HepG2 (cell line): ENCODE data around the gene STAMBPL1.

Experiments
- HDAC6 ChIP-seq: fragments of 200-600 bp; sonication (generic); IDR thresholded peaks from 2 replicates; pipeline ENCODE4 v1.7.0; 2017; ENCODE audit warnings: mild to moderate bottlenecking, antibody characterized with exemption, low read length, low read depth
- HHEX ChIP-seq: IDR thresholded peaks from 2 replicates; pipeline ENCODE4 v1.6.1; 2016; ENCODE audit warnings: control low read depth
- MED13 ChIP-seq: sonication (generic); formaldehyde crosslinking; IDR thresholded peaks from 2 replicates; pipeline ENCODE4 v1.5.0; 2020; ENCODE audit warnings: missing genetic modification reagents
- RFX5 ChIP-seq: IDR thresholded peaks from 2 replicates; pipeline ENCODE4 v1.6.1; 2011; ENCODE audit warnings: low read depth, low read length, improper control_type of control experiment
- YY1 ChIP-seq: IDR thresholded peaks from 2 replicates; pipeline ENCODE4 v1.6.1; 2011; ENCODE audit warnings: low read length, low read depth, moderate library complexity, mild to moderate bottlenecking; ENCODE audit not compliant: insufficient read depth, insufficient replicate concordance
- ZFP36 ChIP-seq: fragments of 150-350 bp; IDR thresholded peaks from 2 replicates; pipeline ENCODE4 v1.6.1; 2018; ENCODE audit warnings: borderline replicate concordance, low read length, low read depth; ENCODE audit not compliant: partially characterized antibody
- ZFP90 ChIP-seq: sonication (generic); formaldehyde crosslinking; IDR thresholded peaks from 2 replicates; pipeline ENCODE4 v1.8.0; 2022; ENCODE audit warnings: missing genetic modification reagents, mild to moderate bottlenecking, inconsistent platforms, borderline replicate concordance
- ZNF367 ChIP-seq: sonication (generic); formaldehyde crosslinking; IDR thresholded peaks from 2 replicates; pipeline ENCODE4 v1.4.0; 2020; ENCODE audit warnings: missing genetic modification reagents, borderline replicate concordance
- TF ChIP-seq, protein P1 (sequence below): sonication (generic); formaldehyde crosslinking; IDR thresholded peaks from 2 replicates; pipeline ENCODE4 v1.4.0; 2020; ENCODE audit warnings: missing genetic modification reagents
- TF ChIP-seq, protein P2 (sequence below): sonication (generic); formaldehyde crosslinking; IDR thresholded peaks from 2 replicates; pipeline ENCODE4 v1.5.0; 2020; ENCODE audit warnings: mild to moderate bottlenecking, missing genetic modification reagents, moderate library complexity
- TF ChIP-seq, protein P3 (sequence below): sonication (generic); formaldehyde crosslinking; IDR thresholded peaks from 2 replicates; pipeline ENCODE4 v1.5.0; 2020; ENCODE audit warnings: missing genetic modification reagents, mild to moderate bottlenecking, borderline replicate concordance
- TF ChIP-seq, protein P4 (sequence below): IDR thresholded peaks from 2 replicates; pipeline ENCODE4 v1.6.1; 2016; ENCODE audit warnings: missing biosample characterization, missing genetic modification reagents, low read depth
- TF ChIP-seq, protein P5 (sequence below): sonication (generic); formaldehyde crosslinking; IDR thresholded peaks from 2 replicates; pipeline ENCODE4 v1.4.0; 2020; ENCODE audit warnings: missing genetic modification reagents, borderline replicate concordance
- TF ChIP-seq, protein P6 (sequence below): sonication (generic); formaldehyde crosslinking; IDR thresholded peaks from 2 replicates; pipeline ENCODE4 v1.4.0; 2020; ENCODE audit warnings: missing genetic modification reagents, borderline replicate concordance

DNA sequence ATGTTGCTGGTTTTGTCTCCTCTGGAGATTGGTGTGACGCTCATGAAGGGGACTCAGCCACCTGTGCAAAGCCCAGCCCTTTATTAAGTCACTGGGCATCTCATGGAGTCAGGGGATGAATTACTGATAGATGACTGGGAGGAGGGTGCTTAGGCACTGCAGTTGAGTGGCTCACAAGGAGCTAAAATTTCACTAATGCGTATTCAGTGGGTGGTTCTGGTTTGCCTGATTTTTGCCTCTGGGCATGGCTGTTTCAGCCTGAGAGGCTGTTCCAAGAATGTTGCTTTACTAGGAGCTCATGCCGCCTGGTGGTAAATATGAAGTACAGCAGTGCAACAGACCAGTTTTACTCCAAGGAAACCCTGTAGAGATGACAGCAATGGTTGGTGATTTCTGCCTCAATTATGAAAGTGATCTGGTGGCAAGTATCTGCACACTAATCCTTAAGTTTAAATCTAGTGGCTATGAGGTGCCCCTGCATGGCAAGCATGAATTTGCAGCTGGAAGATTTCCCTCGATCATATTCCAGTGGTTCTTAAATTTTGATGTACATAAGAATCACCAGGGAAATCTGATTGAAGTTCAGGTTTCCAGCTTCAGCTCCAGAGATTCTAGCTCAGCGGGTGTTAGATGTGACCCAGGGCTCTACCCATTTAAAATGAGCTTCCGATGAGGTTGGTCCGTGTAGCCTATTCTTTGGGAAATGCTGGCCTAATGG, 52.7 kb downstream of the STAMBPL1 start:
- TF ChIP-seq, protein P1, sequence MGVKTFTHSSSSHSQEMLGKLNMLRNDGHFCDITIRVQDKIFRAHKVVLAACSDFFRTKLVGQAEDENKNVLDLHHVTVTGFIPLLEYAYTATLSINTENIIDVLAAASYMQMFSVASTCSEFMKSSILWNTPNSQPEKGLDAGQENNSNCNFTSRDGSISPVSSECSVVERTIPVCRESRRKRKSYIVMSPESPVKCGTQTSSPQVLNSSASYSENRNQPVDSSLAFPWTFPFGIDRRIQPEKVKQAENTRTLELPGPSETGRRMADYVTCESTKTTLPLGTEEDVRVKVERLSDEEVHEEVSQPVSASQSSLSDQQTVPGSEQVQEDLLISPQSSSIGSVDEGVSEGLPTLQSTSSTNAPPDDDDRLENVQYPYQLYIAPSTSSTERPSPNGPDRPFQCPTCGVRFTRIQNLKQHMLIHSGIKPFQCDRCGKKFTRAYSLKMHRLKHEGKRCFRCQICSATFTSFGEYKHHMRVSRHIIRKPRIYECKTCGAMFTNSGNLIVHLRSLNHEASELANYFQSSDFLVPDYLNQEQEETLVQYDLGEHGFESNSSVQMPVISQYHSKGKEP, result no peak
- TF ChIP-seq, protein P2, sequence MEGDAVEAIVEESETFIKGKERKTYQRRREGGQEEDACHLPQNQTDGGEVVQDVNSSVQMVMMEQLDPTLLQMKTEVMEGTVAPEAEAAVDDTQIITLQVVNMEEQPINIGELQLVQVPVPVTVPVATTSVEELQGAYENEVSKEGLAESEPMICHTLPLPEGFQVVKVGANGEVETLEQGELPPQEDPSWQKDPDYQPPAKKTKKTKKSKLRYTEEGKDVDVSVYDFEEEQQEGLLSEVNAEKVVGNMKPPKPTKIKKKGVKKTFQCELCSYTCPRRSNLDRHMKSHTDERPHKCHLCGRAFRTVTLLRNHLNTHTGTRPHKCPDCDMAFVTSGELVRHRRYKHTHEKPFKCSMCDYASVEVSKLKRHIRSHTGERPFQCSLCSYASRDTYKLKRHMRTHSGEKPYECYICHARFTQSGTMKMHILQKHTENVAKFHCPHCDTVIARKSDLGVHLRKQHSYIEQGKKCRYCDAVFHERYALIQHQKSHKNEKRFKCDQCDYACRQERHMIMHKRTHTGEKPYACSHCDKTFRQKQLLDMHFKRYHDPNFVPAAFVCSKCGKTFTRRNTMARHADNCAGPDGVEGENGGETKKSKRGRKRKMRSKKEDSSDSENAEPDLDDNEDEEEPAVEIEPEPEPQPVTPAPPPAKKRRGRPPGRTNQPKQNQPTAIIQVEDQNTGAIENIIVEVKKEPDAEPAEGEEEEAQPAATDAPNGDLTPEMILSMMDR (CRISPR knock-in tag), result peak; percentile 86
- TF ChIP-seq ZFP36 (no peak), HDAC6 (no peak), MED13 (CRISPR knock-in tag) (no peak), RFX5 (no peak), ZFP90 (CRISPR knock-in tag) (no peak), HHEX (CRISPR knock-in tag) (no peak), YY1 (no peak), ZNF367 (CRISPR knock-in tag) (no peak)
- TF ChIP-seq, protein P3, sequence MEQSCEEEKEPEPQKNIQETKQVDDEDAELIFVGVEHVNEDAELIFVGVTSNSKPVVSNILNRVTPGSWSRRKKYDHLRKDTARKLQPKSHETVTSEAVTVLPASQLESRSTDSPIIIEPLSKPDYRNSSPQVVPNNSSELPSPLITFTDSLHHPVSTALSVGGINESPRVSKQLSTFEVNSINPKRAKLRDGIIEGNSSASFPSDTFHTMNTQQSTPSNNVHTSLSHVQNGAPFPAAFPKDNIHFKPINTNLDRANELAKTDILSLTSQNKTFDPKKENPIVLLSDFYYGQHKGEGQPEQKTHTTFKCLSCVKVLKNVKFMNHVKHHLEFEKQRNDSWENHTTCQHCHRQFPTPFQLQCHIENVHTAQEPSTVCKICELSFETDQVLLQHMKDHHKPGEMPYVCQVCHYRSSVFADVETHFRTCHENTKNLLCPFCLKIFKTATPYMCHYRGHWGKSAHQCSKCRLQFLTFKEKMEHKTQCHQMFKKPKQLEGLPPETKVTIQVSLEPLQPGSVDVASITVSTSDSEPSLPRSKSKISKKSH (CRISPR knock-in tag), result no peak
- TF ChIP-seq, protein P4, sequence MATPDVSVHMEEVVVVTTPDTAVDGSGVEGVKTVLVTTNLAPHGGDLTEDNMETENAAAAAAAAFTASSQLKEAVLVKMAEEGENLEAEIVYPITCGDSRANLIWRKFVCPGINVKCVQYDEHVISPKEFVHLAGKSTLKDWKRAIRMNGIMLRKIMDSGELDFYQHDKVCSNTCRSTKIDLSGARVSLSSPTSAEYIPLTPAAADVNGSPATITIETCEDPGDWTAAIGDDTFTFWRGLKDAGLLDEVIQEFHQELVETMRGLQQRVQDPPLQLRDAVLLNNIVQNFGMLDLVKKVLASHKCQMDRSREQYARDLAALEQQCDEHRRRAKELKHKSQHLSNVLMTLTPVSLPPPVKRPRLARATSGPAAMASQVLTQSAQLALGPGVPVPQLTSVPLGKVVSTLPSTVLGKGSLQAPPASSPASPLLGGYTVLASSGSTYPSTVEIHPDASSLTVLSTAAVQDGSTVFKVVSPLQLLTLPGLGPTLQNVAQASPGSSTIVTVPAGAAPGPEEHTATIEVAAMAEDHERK (CRISPR knock-in tag), result no peak
- TF ChIP-seq, protein P5, sequence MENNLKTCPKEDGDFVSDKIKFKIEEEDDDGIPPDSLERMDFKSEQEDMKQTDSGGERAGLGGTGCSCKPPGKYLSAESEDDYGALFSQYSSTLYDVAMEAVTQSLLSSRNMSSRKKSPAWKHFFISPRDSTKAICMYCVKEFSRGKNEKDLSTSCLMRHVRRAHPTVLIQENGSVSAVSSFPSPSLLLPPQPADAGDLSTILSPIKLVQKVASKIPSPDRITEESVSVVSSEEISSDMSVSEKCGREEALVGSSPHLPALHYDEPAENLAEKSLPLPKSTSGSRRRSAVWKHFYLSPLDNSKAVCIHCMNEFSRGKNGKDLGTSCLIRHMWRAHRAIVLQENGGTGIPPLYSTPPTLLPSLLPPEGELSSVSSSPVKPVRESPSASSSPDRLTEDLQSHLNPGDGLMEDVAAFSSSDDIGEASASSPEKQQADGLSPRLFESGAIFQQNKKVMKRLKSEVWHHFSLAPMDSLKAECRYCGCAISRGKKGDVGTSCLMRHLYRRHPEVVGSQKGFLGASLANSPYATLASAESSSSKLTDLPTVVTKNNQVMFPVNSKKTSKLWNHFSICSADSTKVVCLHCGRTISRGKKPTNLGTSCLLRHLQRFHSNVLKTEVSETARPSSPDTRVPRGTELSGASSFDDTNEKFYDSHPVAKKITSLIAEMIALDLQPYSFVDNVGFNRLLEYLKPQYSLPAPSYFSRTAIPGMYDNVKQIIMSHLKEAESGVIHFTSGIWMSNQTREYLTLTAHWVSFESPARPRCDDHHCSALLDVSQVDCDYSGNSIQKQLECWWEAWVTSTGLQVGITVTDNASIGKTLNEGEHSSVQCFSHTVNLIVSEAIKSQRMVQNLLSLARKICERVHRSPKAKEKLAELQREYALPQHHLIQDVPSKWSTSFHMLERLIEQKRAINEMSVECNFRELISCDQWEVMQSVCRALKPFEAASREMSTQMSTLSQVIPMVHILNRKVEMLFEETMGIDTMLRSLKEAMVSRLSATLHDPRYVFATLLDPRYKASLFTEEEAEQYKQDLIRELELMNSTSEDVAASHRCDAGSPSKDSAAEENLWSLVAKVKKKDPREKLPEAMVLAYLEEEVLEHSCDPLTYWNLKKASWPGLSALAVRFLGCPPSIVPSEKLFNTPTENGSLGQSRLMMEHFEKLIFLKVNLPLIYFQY (CRISPR knock-in tag), result no peak
- TF ChIP-seq, protein P6, sequence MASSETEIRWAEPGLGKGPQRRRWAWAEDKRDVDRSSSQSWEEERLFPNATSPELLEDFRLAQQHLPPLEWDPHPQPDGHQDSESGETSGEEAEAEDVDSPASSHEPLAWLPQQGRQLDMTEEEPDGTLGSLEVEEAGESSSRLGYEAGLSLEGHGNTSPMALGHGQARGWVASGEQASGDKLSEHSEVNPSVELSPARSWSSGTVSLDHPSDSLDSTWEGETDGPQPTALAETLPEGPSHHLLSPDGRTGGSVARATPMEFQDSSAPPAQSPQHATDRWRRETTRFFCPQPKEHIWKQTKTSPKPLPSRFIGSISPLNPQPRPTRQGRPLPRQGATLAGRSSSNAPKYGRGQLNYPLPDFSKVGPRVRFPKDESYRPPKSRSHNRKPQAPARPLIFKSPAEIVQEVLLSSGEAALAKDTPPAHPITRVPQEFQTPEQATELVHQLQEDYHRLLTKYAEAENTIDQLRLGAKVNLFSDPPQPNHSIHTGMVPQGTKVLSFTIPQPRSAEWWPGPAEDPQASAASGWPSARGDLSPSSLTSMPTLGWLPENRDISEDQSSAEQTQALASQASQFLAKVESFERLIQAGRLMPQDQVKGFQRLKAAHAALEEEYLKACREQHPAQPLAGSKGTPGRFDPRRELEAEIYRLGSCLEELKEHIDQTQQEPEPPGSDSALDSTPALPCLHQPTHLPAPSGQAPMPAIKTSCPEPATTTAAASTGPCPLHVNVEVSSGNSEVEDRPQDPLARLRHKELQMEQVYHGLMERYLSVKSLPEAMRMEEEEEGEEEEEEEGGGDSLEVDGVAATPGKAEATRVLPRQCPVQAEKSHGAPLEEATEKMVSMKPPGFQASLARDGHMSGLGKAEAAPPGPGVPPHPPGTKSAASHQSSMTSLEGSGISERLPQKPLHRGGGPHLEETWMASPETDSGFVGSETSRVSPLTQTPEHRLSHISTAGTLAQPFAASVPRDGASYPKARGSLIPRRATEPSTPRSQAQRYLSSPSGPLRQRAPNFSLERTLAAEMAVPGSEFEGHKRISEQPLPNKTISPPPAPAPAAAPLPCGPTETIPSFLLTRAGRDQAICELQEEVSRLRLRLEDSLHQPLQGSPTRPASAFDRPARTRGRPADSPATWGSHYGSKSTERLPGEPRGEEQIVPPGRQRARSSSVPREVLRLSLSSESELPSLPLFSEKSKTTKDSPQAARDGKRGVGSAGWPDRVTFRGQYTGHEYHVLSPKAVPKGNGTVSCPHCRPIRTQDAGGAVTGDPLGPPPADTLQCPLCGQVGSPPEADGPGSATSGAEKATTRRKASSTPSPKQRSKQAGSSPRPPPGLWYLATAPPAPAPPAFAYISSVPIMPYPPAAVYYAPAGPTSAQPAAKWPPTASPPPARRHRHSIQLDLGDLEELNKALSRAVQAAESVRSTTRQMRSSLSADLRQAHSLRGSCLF (CRISPR knock-in tag), result no peak
